Right lobe of liver (tissue), 6 donors: Measurements from ENCODE around the gene PCBD2. TPM values are rescaled to one million over a fixed set of nuclear protein-coding genes. Genes with fewer than 3 reads are reported as not detected.

Experiments
- ATAC-seq, 4 donors: fragments of 200-7000 bp; cut with Tn5 transposase; one replicate each; pipeline ENCODE4 v1.9.1; 2020; ENCODE audit warnings: mild to moderate bottlenecking in 4 of 4, moderate library complexity in 4 of 4
- DNase-seq, 3 donors: peaks; one replicate each; pipeline ENCODE4 v3.0.0-alpha.2; 2020
- H3K27ac ChIP-seq, 3 donors: fragments of 200-600 bp; one replicate each; pipeline ENCODE4 v1.8.0; 2022
- H3K27me3 ChIP-seq, 2 donors: fragments of 200-600 bp; one replicate each; pipeline ENCODE4 v1.8.0; 2022
- H3K36me3 ChIP-seq, 4 donors: fragments of 200-600 bp; sonication (generic) in 1 of 4; one replicate each; pipeline versions ENCODE4 v1.5.1 to v1.8.0; 2017 to 2022; ENCODE audit warnings: control low read depth in 1 of 4
- H3K4me1 ChIP-seq, 4 donors: fragments of 200-600 bp; sonication (generic) in 1 of 4; one replicate each; pipeline versions ENCODE4 v1.5.1 to v1.8.0; 2017 to 2022; ENCODE audit warnings: control low read depth in 1 of 4
- H3K4me3 ChIP-seq, 3 donors: fragments of 200-600 bp; one replicate each; pipeline ENCODE4 v1.8.0; 2022
- H3K9me3 ChIP-seq, 4 donors: fragments of 200-600 bp; sonication (generic) in 1 of 4; one replicate each; pipeline versions ENCODE4 v1.5.1 to v1.8.0; 2017 to 2022; ENCODE audit warnings: control low read depth in 1 of 4
- CTCF ChIP-seq, 4 donors: fragments of 200-600 bp in 3 of 4; fragments of 450-650 bp in 1 of 4; IDR thresholded peaks; one replicate each; pipeline versions ENCODE4 v1.5.1 to v1.8.0; 2016 to 2022; ENCODE audit warnings: antibody characterized with exemption in 4 of 4, mild to moderate bottlenecking in 2 of 4
- POLR2A ChIP-seq: fragments of 450-650 bp; IDR thresholded peaks from one replicate; pipeline ENCODE4 v1.6.1; 2017; ENCODE audit warnings: antibody characterized with exemption, mild to moderate bottlenecking
- WGBS: methylation state at CpG from one replicate; pipeline ENCODE4 v1.1.6; 2018; ENCODE audit warnings: low coverage, low lambda C conversion rate; ENCODE audit not compliant: insufficient coverage; ENCODE audit errors: missing lambda C conversion rate; 5-methylcytosine and 5-hydroxymethylcytosine counted together
- intact Hi-C, 2 donors: fragments of 100-400 bp; cut with DNase I; formaldehyde crosslinking; loops; one replicate each; pipeline versions ENCODE4 v1.11.2 to v1.14.1; 2022
- total RNA-seq, 6 experiments: library from RNA; depleted of rRNA in 2 of 6; stranded (reverse); fragments of >200 nt in 2 of 6; fragmentation: NEBNext Ultra II Directional in 3 of 6; extraction: Animal tissue kit (Norgen Biotek cat#: 25700) in 3 of 6; gene quantifications; one replicate each; pipeline versions ENCODE4 v1.1.0 to v1.2.4, GENCODE V29; 2016 to 2023
- donor health status: DM: no; HTN: yes; CAD: no.
- donor health status: DM: no; HTN: no; CAD: no.
- donor health status: DM: no; HTN: no; CAD: no.
- donor health status: DM: no; HTN: yes; CAD: no.
- donor health status: DM: no; HTN: yes; CAD: no.

PCBD2 gene
- total RNA-seq, 6 experiments from 2014 or later, result 4.9 to 11.9 (median 10.8) TPM

- intact Hi-C loops, result no loop called here
- H3K4me3 ChIP-seq, result no peak overlapping the region
- H3K27ac ChIP-seq, result no peak overlapping the region
- no peaks in the 10 kb centered on the region for H3K27me3 ChIP-seq
- H3K4me1 ChIP-seq, result no peaks in the 10 kb centered on the region
- peaks cover 0 to 6% (median 0%) of the 10 kb centered on the region in 4 donors for H3K36me3 ChIP-seq
- ATAC-seq (peak in 1 of 4 donors; percentile 30), DNase-seq (no peak)
- TF ChIP-seq CTCF (IDR thresholded peaks at IDR 0.05) (no peak), POLR2A (no peak)
- WGBS, result 77% methylated on average over 12 of the region's 12 CpGs
- H3K9me3 ChIP-seq, result no peaks in the 10 kb centered on the region
Observed at GRCh38 chr5:134935711-134936602, 31.0 kb downstream of the PCBD2 start.

DNA sequence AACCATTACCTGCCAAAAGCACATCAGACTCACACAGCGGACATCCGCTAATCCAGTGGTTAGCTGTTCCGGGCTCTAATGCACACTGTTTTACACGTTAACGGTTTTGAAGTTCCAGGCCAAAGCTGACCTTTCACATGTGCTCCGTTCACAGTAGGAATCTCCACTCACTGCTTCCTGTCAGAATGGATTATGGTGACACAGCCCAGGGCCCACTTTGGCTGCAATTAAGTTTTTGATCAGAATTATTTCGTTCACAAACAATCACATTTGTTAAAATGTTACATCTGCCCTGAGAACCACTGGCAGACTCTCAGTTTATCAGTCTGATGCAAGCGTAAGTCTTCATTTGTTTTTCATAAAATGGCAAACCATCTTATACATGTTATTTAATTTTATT, 32.6 kb downstream of the PCBD2 start:
- whole genome bisulfite sequencing, result 96% methylated on average over 8 of the region's 8 CpGs
- Histone ChIP-seq H3K27me3 (no peaks in the 10 kb centered on the region), H3K4me1 (no peaks in the 10 kb centered on the region), H3K27ac (no peak overlapping the region), H3K36me3 (peaks cover 0 to 6% (median 0%) of the 10 kb centered on the region in 4 donors), H3K9me3 (no peaks in the 10 kb centered on the region), H3K4me3 (no peak overlapping the region)
- intact Hi-C loops, result no loop called here
- ATAC-seq, result no peak
- no peak for DNase-seq
- TF ChIP-seq POLR2A, result no peak

GRCh38 chr5:134938030-134938429, 33.1 kb downstream of the PCBD2 start:
- Histone ChIP-seq H3K27me3 (no peaks in the 10 kb centered on the region), H3K36me3 (peaks cover 0 to 4% (median 0%) of the 10 kb centered on the region in 4 donors), H3K4me1 (no peaks in the 10 kb centered on the region), H3K4me3 (no peak overlapping the region), H3K9me3 (no peaks in the 10 kb centered on the region), H3K27ac (no peak overlapping the region)
- 100% methylated on average over 6 of the region's 6 CpGs for WGBS
- intact Hi-C loops, result no loop called here
- DNase-seq (no peak), ATAC-seq (no peak)
- TF ChIP-seq POLR2A (no peak), CTCF (IDR thresholded peaks at IDR 0.05) (no peak)

GRCh38 chr5:134939500-134939899, 34.6 kb downstream of the PCBD2 start:
- Histone ChIP-seq H3K4me1 (no peaks in the 10 kb centered on the region), H3K27ac (no peak overlapping the region), H3K36me3 (no peaks in the 10 kb centered on the region), H3K27me3 (no peaks in the 10 kb centered on the region), H3K9me3 (no peaks in the 10 kb centered on the region), H3K4me3 (no peak overlapping the region)
- intact Hi-C loops, result no loop called here
- DNase-seq (no peak), ATAC-seq (no peak)
- 100% methylated on average over 1 of the region's 1 CpG for WGBS
- TF ChIP-seq CTCF (IDR thresholded peaks at IDR 0.05) (no peak), POLR2A (no peak)

GRCh38 chr5:134943547-134943946, 38.6 kb downstream of the PCBD2 start:
- TF ChIP-seq POLR2A (no peak), CTCF (IDR thresholded peaks at IDR 0.05) (no peak)
- no peak for ATAC-seq

More at GRCh38 chr5:134943547-134943946, 38.6 kb downstream of the PCBD2 start:
- Histone ChIP-seq H3K27me3 (no peaks in the 10 kb centered on the region), H3K4me1 (no peaks in the 10 kb centered on the region), H3K27ac (no peak overlapping the region), H3K9me3 (no peaks in the 10 kb centered on the region), H3K4me3 (no peak overlapping the region), H3K36me3 (no peaks in the 10 kb centered on the region)
- WGBS, result 58% methylated on average over 1 of the region's 1 CpG
- intact Hi-C loops, result no loop called here
- DNase-seq, result no peak
